K562 (cell line): ENCODE data around the gene ARHGDIA. TPM values are rescaled to one million over a fixed set of nuclear protein-coding genes. Genes with fewer than 3 reads are reported as not detected.

Source experiments
- ADNP ChIP-seq: fragments of 200-800 bp; sonication (Bioruptor generic); IDR thresholded peaks from 2 replicates; pipeline ENCODE4 v1.6.1; 2016; ENCODE audit warnings: missing genetic modification characterization, missing compliant biosample characterization
- BCOR ChIP-seq: fragments of 450-650 bp; IDR thresholded peaks from 2 replicates; pipeline ENCODE4 v1.6.1; 2016
- CREB3 ChIP-seq: fragments of 450-650 bp; conservative IDR thresholded peaks from 2 replicates; pipeline ENCODE4 v1.6.1; 2016; ENCODE audit warnings: missing genetic modification characterization, low read depth, mild to moderate bottlenecking, missing compliant biosample characterization, moderate library complexity
- CREB3L1 ChIP-seq: fragments of 450-650 bp; IDR thresholded peaks from 2 replicates; pipeline ENCODE4 v1.6.1; 2014; ENCODE audit warnings: low read depth, mild to moderate bottlenecking, moderate library complexity, borderline replicate concordance
- HES1 ChIP-seq: fragments of 450-650 bp; IDR thresholded peaks from 2 replicates; pipeline ENCODE4 v1.6.1; 2016; ENCODE audit warnings: low read depth, mild to moderate bottlenecking, moderate library complexity
- LEF1 ChIP-seq: fragments of 450-650 bp; IDR thresholded peaks from 2 replicates; pipeline ENCODE4 v1.6.1; 2016; ENCODE audit warnings: mild to moderate bottlenecking
- MTA2 ChIP-seq: fragments of 450-650 bp; IDR thresholded peaks from 2 replicates; pipeline ENCODE4 v1.6.1; 2016; ENCODE audit warnings: low read depth
- PCBP1 ChIP-seq: fragments of 200-400 bp; formaldehyde crosslinking; IDR thresholded peaks from 2 replicates; pipeline ENCODE4 v1.6.1; 2018; ENCODE audit warnings: mild to moderate bottlenecking, low read depth, low read length; ENCODE audit not compliant: poor library complexity, severe bottlenecking
- PHF8 ChIP-seq: fragments of 200-600 bp; sonication (generic); IDR thresholded peaks from 2 replicates; pipeline ENCODE4 v1.6.1; 2012; ENCODE audit warnings: mixed run types, mild to moderate bottlenecking, inconsistent platforms, low read length, moderate library complexity, borderline replicate concordance
- POLR2G ChIP-seq: fragments of 200-400 bp; formaldehyde crosslinking; IDR thresholded peaks from 2 replicates; pipeline ENCODE4 v1.6.1; 2017; ENCODE audit warnings: low read depth, mild to moderate bottlenecking, antibody characterized with exemption, low read length, moderate library complexity
- RCOR1 ChIP-seq, 2 experiments: IDR thresholded peaks; 2 replicates each; pipeline ENCODE4 v1.6.1; 2012; ENCODE audit warnings: low read depth in 2 of 2, low read length in 2 of 2, borderline replicate concordance in 1 of 2, improper control_type of control experiment in 1 of 2
- SREBF2 ChIP-seq: sonication (generic); formaldehyde crosslinking; IDR thresholded peaks from 2 replicates; pipeline ENCODE4 v1.4.0; 2020; ENCODE audit warnings: mild to moderate bottlenecking, missing genetic modification reagents
- SRSF9 ChIP-seq: fragments of 200-400 bp; formaldehyde crosslinking; IDR thresholded peaks from 2 replicates; pipeline ENCODE4 v1.6.1; 2017; ENCODE audit warnings: low read depth, low read length, borderline replicate concordance
- ZBTB26 ChIP-seq: fragments of 450-650 bp; formaldehyde crosslinking; IDR thresholded peaks from 2 replicates; pipeline ENCODE4 v1.4.0; 2022; ENCODE audit warnings: missing genetic modification characterization
- ZBTB33 ChIP-seq: sonication (generic); formaldehyde crosslinking; IDR thresholded peaks from 2 replicates; pipeline ENCODE4 v1.8.1; 2023; ENCODE audit warnings: mild to moderate bottlenecking, missing genetic modification reagents
- ZNF197 ChIP-seq: fragments of 200-800 bp; sonication (Bioruptor generic); IDR thresholded peaks from 2 replicates; pipeline ENCODE4 v1.6.1; 2016; ENCODE audit warnings: low read depth, missing genetic modification characterization, missing compliant biosample characterization
- ZNF280A ChIP-seq: fragments of 450-650 bp; IDR thresholded peaks from 2 replicates; pipeline ENCODE4 v1.6.1; 2018; ENCODE audit warnings: mild to moderate bottlenecking, low read depth; ENCODE audit not compliant: partially characterized antibody
- ZNF3 ChIP-seq: fragments of 250-450 bp; sonication (Bioruptor Pico); IDR thresholded peaks from 2 replicates; pipeline ENCODE4 v1.5.0; 2021; ENCODE audit warnings: mild to moderate bottlenecking, moderate library complexity
- ZNF778 ChIP-seq: fragments of 450-650 bp; formaldehyde crosslinking; IDR thresholded peaks from 2 replicates; pipeline ENCODE4 v1.4.0; 2020; ENCODE audit warnings: mild to moderate bottlenecking, moderate library complexity
- polyA plus RNA-seq, 8 experiments: library from polyadenylated mRNA; depleted of rRNA in 4 of 8; stranded (reverse) in 5 of 8; unstranded in 3 of 8; fragments of >200 nt; fragmentation: Nextera tagmentation in 2 of 8; fragmentation: Illumina TruSeq in 1 of 8; extraction: Ambion mirVana in 2 of 8; extraction: Trizol in 1 of 8; gene quantifications; 2 replicates each; pipeline versions ENCODE4 v1.2.1 to v1.2.3, GENCODE V29; 2011 to 2014; ENCODE audit warnings: inconsistent platforms in 1 of 8, missing spikeins in 1 of 8
- total RNA-seq, 7 experiments: library from RNA; depleted of rRNA in 6 of 7; stranded (reverse); fragments of >200 nt in 6 of 7; fragmentation: Illumina TruSeq in 2 of 7; extraction: Trizol in 2 of 7; gene quantifications; 2 replicates each; pipeline versions ENCODE4 v1.2.1 to v1.2.3, GENCODE V29; 2011 to 2021; ENCODE audit warnings: low replicate concordance in 1 of 7

Gene ARHGDIA
- total and polyA plus RNA-seq, 9 of the 15 experiments (the other 6 are each of a cell fraction or from before 2014, with no cell fraction given) = 9.6 to 340 (median 97.6) TPM

GRCh38 chr17:81869221-81870130, 1.7 kb downstream of the ARHGDIA start (continued):
- TF ChIP-seq ZBTB33 (CRISPR knock-in tag) (no peak), ZNF280A (no peak), SREBF2 (CRISPR knock-in tag) (no peak), ZNF778 (CRISPR knock-in tag) (no peak), HES1 (no peak), PCBP1 (no peak), LEF1 (no peak), SRSF9 (no peak), CREB3 (tag) (no peak), ZNF3 (no peak), BCOR (no peak), POLR2G (peak; percentile 81), ZBTB26 (CRISPR knock-in tag) (no peak), ZNF197 (CRISPR knock-in tag) (no peak), MTA2 (no peak), CREB3L1 (no peak), RCOR1 (IDR thresholded peaks at IDR 0.05; ENCODE audit: borderline replicate concordance in 1 of 2, low read depth in 2 of 2, low read length in 2 of 2) (0 out of 4 replicates have a peak, but pooled peaks of 1 of the 2 experiments have one; percentile 21), PHF8 (no peak), ADNP (tag) (no peak)
